DOHH2 (cell line): ENCODE results near the gene EEA1.

Experiments
- H3F3A ChIP-seq: fragments of 200-600 bp; sonication (generic), shearing (Covaris generic); 2 replicates; pipeline ENCODE4 v1.6.0; 2016; ENCODE audit warnings: antibody characterized with exemption, mild to moderate bottlenecking; ENCODE audit not compliant: control insufficient read depth, insufficient read depth
- H3K27ac ChIP-seq: fragments of 200-600 bp; sonication (generic); 2 replicates; pipeline ENCODE4 v1.5.1; 2014; ENCODE audit warnings: low read depth, mild to moderate bottlenecking, low read length, moderate library complexity
- H3K27me3 ChIP-seq: fragments of 200-600 bp; sonication (generic); 2 replicates; pipeline ENCODE4 v1.6.1; 2014; ENCODE audit warnings: mild to moderate bottlenecking, low read length, mixed read lengths; ENCODE audit not compliant: control insufficient read depth
- H3K36me3 ChIP-seq: fragments of 200-600 bp; sonication (generic); 2 replicates; pipeline ENCODE4 v1.6.1; 2014; ENCODE audit warnings: mild to moderate bottlenecking, low read length, moderate library complexity, mixed read lengths; ENCODE audit not compliant: control insufficient read depth
- H3K4me1 ChIP-seq: fragments of 200-600 bp; sonication (generic); 2 replicates; pipeline ENCODE4 v1.6.1; 2014; ENCODE audit warnings: mild to moderate bottlenecking, low read length, mixed read lengths; ENCODE audit not compliant: control insufficient read depth
- H3K4me2 ChIP-seq: fragments of 200-600 bp; sonication (generic); 2 replicates; pipeline ENCODE4 v1.6.0; 2014; ENCODE audit warnings: mild to moderate bottlenecking, low read length, moderate library complexity
- H3K4me3 ChIP-seq: fragments of 200-600 bp; sonication (generic); 2 replicates; pipeline ENCODE4 v1.5.1; 2014; ENCODE audit warnings: mild to moderate bottlenecking, low read length, mixed read lengths
- H3K79me2 ChIP-seq: fragments of 200-600 bp; sonication (generic); 2 replicates; pipeline ENCODE4 v1.6.1; 2014; ENCODE audit warnings: mild to moderate bottlenecking, low read length, mixed read lengths; ENCODE audit not compliant: control insufficient read depth
- H3K9me2 ChIP-seq: fragments of 200-600 bp; sonication (generic); replicated peaks from 2 replicates; pipeline ENCODE4 v1.6.1; 2014; ENCODE audit warnings: mild to moderate bottlenecking, low read length, mixed read lengths; ENCODE audit not compliant: control insufficient read depth
- H3K9me3 ChIP-seq: fragments of 200-600 bp; sonication (generic); 2 replicates; pipeline ENCODE4 v1.6.1; 2014; ENCODE audit warnings: antibody characterized with exemption, low read length, mixed read lengths; ENCODE audit not compliant: control insufficient read depth, insufficient read depth
- H4K20me1 ChIP-seq: fragments of 200-600 bp; sonication (generic); 2 replicates; pipeline ENCODE4 v1.6.0; 2014; ENCODE audit warnings: low read depth, mild to moderate bottlenecking, antibody characterized with exemption, low read length, moderate library complexity; ENCODE audit not compliant: control insufficient read depth, insufficient read depth
- CTCF ChIP-seq: fragments of 200-600 bp; sonication (generic); IDR thresholded peaks from one replicate; pipeline ENCODE4 v1.5.1; 2014; ENCODE audit warnings: antibody characterized with exemption, mild to moderate bottlenecking, low read depth, low read length; ENCODE audit not compliant: poor library complexity, severe bottlenecking
- EZH2phosphoT487 ChIP-seq: fragments of 200-600 bp; sonication (generic); IDR thresholded peaks from 2 replicates; pipeline ENCODE4 v1.6.1; 2017; ENCODE audit warnings: borderline replicate concordance, mild to moderate bottlenecking, antibody characterized with exemption, low read length, moderate library complexity, mixed read lengths

Gene EEA1

DNA sequence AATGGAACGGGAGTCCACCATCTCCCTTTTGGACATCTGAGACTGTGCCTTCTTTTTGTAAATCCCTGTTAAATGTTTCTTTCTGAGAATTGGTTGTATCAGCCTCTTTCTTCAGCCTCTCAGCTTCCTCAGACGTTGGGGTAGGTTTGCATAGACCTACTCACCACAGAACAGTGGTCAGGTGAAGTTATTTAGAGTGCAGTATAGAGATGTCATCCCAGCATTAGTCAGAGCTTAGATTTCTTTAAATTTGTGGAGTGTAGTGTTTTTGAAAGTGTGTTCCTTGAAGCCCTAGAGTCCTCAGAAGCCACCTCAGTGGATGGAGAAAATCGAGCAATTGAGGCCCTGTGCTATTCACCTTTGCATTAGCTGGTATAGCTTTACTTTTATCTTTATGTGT, 8.9 kb upstream of the EEA1 start:
- Histone ChIP-seq H3K4me3 (no peak overlapping the region), H3K9me3 (peaks cover 4% of the 10 kb centered on the region; the same call in 1 of the 2 replicates), H3K27ac (no peak overlapping the region), H3K36me3 (no peaks in the 10 kb centered on the region), H4K20me1 (no peaks in the 10 kb centered on the region), H3F3A (no peaks in the 10 kb centered on the region), H3K79me2 (no peaks in the 10 kb centered on the region), H3K4me1 (peaks cover 4% of the 10 kb centered on the region), H3K9me2 (no peaks in the 10 kb centered on the region), H3K27me3 (no peaks in the 10 kb centered on the region), H3K4me2 (no peak overlapping the region)
- TF ChIP-seq CTCF (no peak), EZH2phosphoT487 (no peak)

- Histone ChIP-seq H3K9me3 (no peaks in the 10 kb centered on the region), H4K20me1 (no peaks in the 10 kb centered on the region), H3F3A (no peaks in the 10 kb centered on the region), H3K4me1 (peaks cover 12% of the 10 kb centered on the region), H3K4me2 (no peak overlapping the region), H3K4me3 (no peak overlapping the region), H3K36me3 (no peaks in the 10 kb centered on the region), H3K27ac (no peak overlapping the region), H3K79me2 (no peaks in the 10 kb centered on the region; the same call in 1 of the 2 replicates), H3K27me3 (no peaks in the 10 kb centered on the region), H3K9me2 (no peaks in the 10 kb centered on the region)
- TF ChIP-seq CTCF (no peak), EZH2phosphoT487 (no peak)
These were observed 4.5 kb upstream of the EEA1 start for GRCh38 chr12:92933606-92934005.

DNA sequence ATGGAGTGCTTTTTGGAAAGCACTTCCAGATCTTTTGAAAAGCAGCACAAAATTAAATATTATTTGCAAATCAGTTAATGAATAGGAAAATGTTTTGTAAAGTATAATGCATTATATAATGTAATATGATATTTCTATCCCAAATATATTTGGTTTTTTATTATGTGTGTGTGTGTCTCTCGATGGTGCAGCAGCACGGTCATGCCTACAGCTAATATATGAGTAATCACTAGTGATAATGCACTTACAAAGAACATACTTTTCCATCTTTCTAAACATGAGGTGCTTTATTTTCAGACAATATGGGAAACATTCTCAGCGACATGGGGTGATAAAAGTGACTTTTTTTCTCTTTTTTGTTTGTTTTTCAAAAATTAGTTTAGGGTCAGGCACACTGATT, 1.3 kb upstream of the EEA1 start:
- peaks cover 32% of the 10 kb centered on the region for H3K79me2 ChIP-seq
- H3K4me3 ChIP-seq = peak overlapping the region; percentile 78
- no peak overlapping the region for H3K27ac ChIP-seq
- no peaks in the 10 kb centered on the region for H3F3A ChIP-seq
- peaks cover 11% of the 10 kb centered on the region; the same call in 1 of the 2 replicates for H4K20me1 ChIP-seq
- no peaks in the 10 kb centered on the region for H3K9me2 ChIP-seq
- H3K9me3 ChIP-seq = no peaks in the 10 kb centered on the region
- no peaks in the 10 kb centered on the region for H3K27me3 ChIP-seq
- H3K4me1 ChIP-seq = peaks cover 26% of the 10 kb centered on the region
- H3K4me2 ChIP-seq = peak overlapping the region; percentile 90
- 0 out of 2 replicates have a peak, but pooled peaks cover under 1% of the 10 kb centered on the region for H3K36me3 ChIP-seq
- TF ChIP-seq EZH2phosphoT487 (no peak), CTCF (no peak)

- Histone ChIP-seq H3K27me3 (no peaks in the 10 kb centered on the region), H3K79me2 (peaks cover 36% of the 10 kb centered on the region), H3F3A (no peaks in the 10 kb centered on the region), H4K20me1 (peaks cover 11% of the 10 kb centered on the region; the same call in 1 of the 2 replicates), H3K4me2 (peak overlapping the region; percentile 90), H3K36me3 (0 out of 2 replicates have a peak, but pooled peaks cover 2% of the 10 kb centered on the region), H3K27ac (peak overlapping the region; percentile 32), H3K9me3 (no peaks in the 10 kb centered on the region), H3K4me1 (peaks cover 26% of the 10 kb centered on the region), H3K9me2 (no peaks in the 10 kb centered on the region), H3K4me3 (peak overlapping the region; percentile 78)
- TF ChIP-seq CTCF (no peak), EZH2phosphoT487 (no peak)
These were observed 888 bp upstream of the EEA1 start for GRCh38 chr12:92929983-92930382.
